ENCODE data around the gene HBEGF.
"Not testable (repeated sequence)": the region's sequence is repeated elsewhere in the genome, so short reads cannot be mapped to it uniquely, and the experiment has no call there.

DNA sequence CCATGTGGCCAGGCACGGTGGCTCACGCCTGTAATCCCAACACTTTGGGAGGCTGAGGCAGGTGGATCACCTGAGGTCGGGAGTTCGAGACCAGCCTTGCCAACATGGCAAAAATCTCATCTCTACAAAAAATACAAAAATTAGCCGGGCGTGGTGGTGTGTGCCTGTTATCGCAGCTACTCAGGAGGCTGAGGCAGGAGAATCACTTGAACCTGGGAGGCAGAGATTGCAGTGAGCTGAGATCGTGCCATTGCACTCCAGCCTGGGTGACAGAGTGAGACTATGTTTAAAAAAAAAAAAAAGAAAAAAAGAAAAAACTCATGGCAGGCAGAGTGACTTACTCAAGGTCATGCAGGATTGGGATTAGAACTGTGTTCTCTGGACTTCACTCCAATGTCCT lies 2.6 kb downstream of the HBEGF start:
- TF ChIP-seq, protein P1, sequence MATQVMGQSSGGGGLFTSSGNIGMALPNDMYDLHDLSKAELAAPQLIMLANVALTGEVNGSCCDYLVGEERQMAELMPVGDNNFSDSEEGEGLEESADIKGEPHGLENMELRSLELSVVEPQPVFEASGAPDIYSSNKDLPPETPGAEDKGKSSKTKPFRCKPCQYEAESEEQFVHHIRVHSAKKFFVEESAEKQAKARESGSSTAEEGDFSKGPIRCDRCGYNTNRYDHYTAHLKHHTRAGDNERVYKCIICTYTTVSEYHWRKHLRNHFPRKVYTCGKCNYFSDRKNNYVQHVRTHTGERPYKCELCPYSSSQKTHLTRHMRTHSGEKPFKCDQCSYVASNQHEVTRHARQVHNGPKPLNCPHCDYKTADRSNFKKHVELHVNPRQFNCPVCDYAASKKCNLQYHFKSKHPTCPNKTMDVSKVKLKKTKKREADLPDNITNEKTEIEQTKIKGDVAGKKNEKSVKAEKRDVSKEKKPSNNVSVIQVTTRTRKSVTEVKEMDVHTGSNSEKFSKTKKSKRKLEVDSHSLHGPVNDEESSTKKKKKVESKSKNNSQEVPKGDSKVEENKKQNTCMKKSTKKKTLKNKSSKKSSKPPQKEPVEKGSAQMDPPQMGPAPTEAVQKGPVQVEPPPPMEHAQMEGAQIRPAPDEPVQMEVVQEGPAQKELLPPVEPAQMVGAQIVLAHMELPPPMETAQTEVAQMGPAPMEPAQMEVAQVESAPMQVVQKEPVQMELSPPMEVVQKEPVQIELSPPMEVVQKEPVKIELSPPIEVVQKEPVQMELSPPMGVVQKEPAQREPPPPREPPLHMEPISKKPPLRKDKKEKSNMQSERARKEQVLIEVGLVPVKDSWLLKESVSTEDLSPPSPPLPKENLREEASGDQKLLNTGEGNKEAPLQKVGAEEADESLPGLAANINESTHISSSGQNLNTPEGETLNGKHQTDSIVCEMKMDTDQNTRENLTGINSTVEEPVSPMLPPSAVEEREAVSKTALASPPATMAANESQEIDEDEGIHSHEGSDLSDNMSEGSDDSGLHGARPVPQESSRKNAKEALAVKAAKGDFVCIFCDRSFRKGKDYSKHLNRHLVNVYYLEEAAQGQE (IDR thresholded peaks at IDR 0.05; ENCODE audit: unreplicated experiment), result not testable (repeated sequence)
- not testable (repeated sequence) for TF ChIP-seq STAT1 (IDR thresholded peaks at IDR 0.05; ENCODE audit: unreplicated experiment); POLR2AphosphoS5 (IDR thresholded peaks at IDR 0.05; ENCODE audit: low read depth); EZH2 (IDR thresholded peaks at IDR 0.05; ENCODE audit: low read depth, unreplicated experiment); ZNF331 (CRISPR knock-in tag; IDR thresholded peaks at IDR 0.05; ENCODE audit: low read depth); CREB1 (CRISPR knock-in tag; IDR thresholded peaks at IDR 0.05; ENCODE audit: low read depth); EZH2phosphoT487 (IDR thresholded peaks at IDR 0.05; ENCODE audit: unreplicated experiment); ZNF114 (CRISPR knock-in tag; IDR thresholded peaks at IDR 0.05)
- TF ChIP-seq, protein P2, sequence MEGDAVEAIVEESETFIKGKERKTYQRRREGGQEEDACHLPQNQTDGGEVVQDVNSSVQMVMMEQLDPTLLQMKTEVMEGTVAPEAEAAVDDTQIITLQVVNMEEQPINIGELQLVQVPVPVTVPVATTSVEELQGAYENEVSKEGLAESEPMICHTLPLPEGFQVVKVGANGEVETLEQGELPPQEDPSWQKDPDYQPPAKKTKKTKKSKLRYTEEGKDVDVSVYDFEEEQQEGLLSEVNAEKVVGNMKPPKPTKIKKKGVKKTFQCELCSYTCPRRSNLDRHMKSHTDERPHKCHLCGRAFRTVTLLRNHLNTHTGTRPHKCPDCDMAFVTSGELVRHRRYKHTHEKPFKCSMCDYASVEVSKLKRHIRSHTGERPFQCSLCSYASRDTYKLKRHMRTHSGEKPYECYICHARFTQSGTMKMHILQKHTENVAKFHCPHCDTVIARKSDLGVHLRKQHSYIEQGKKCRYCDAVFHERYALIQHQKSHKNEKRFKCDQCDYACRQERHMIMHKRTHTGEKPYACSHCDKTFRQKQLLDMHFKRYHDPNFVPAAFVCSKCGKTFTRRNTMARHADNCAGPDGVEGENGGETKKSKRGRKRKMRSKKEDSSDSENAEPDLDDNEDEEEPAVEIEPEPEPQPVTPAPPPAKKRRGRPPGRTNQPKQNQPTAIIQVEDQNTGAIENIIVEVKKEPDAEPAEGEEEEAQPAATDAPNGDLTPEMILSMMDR (conservative IDR thresholded peaks at IDR 0.05; ENCODE audit: low read depth in 2 of 2), result not testable (repeated sequence)

All from GM23338 (cell line).